Activated CD4-positive, alpha-beta T cell treated with anti-CD3 and anti-CD28 coated beads for 24 hours (primary cell): ENCODE data around the gene EXOSC7.
"Not testable (repeated sequence)": the region's sequence is repeated elsewhere in the genome, so short reads cannot be mapped to it uniquely, and the experiment has no call there.

Source experiments
- DNase-seq, 2 donors: peaks; one replicate each; pipeline ENCODE4 v3.0.0-alpha.2; 2020; ENCODE audit warnings: low read depth in 2 of 2

EXOSC7 gene

GRCh38 chr3:44962621-44963393 is 13.2 kb upstream of the EXOSC7 start:
- DNase-seq = no peak

- no peak for DNase-seq
Measured at GRCh38 chr3:44963571-44964325, 12.3 kb upstream of the EXOSC7 start.

GRCh38 chr3:44965165-44965564 is 10.9 kb upstream of the EXOSC7 start:
- no peak for DNase-seq

DNA sequence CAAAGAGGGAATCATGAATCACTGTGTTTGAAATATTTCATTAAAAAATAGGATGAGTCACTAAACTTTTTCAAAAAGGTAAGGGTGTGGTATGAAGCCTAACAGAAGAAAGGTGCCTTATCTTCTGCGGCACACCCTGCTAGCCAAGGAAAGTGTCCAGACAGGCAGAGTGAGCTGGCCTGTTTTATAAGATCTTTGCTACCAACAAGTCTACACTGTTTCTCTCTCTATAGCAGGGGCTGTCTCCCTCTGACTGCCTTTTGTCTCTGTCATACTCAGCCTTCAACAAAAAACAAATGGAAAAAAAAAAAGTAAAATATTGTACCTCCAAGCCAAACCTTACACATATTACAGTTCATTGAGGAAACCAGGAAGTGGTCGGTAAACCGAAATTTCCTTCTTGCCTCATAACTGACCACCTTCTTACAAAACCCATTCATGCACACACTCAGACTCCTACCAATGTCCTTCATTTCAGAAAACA is 9.2 kb upstream of the EXOSC7 start:
- DNase-seq = no peak

DNA sequence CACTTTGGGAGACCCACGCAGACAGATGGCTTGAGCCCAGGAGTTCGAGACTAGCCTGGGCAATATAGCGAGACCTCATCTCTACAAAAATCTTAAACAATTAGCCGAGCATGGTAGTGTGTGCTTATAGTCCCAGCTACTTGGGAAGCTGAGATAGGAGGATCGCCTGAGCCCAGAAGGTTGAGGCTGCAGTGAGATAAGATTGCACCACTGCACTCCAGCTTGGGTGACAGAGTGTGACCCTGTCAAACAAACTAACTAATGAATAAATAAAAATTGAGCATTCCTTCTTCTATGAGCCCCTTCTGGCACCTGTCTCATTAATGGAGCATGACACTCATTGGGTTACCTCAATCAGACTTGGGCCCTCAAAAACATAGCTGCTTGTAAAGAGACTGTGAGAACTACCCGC is 7.6 kb upstream of the EXOSC7 start:
- DNase-seq = no peak

GRCh38 chr3:44969154-44969827 is 6.8 kb upstream of the EXOSC7 start:
- no peak for DNase-seq

- no peak for DNase-seq
Measured at GRCh38 chr3:44969828-44970179, 6.2 kb upstream of the EXOSC7 start.

DNA sequence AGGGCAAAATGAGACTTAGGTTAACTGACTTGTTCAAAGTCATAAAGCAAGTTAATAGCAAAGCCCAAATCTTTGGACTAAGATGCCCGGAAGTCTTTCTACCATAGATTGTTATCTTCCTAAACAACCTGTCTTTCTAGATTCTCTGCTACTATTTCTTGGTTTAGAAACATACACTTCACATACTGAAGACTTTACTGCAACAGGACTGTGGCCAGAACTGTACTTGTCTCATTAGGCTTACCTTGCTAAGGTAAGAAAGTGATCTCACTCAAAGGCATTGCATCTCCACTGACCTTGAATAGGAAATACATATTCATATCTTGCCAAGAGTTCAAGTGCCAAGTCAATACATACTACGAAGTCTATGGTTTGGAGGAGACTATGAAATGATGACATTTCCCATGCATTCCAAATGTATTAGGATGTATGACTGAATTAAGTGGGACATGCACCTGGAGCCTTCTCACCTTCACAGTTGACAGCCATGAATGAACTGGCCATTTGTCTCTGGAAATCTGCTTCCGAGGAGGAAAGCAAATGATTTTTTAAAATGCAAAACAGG is 5.0 kb upstream of the EXOSC7 start:
- no peak for DNase-seq

DNA sequence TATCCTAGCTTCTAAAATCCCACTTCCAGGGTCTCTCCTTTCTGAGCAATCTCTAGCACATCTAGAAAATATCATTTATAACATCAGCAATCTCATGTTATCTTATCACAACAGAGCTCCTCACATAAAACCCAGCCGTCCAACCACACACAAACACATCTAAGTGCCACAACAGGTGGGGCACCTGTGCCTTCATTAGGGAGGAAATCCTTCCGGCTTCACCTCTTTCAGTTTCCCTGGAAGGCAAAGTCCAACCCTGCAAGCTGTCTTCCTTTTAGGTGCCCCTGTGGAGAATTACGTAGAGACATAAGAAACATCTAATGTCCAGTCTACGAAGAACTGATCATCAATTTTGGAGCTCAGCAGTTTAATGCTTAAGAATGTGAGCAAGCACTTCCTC is 1.6 kb upstream of the EXOSC7 start:
- no peak for DNase-seq

DNA sequence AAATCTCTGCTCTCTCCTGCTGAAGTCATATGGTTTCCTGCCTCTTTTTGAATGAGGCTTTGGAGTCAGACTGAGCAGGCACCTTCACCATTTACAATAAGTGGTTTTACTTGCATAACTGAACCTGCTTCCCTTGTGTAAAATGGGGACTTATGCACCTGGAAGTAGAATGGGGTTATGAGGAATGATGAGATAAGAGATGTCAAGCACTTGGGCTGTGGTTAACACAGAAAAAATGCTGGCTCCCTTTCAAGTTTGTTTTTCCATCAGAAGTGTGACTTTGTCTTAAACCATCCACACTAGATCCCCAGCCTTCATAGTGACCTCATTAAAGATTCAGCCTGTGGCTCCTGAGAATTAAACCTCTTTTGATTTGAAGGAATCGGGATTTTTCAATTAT is 5.2 kb downstream of the EXOSC7 start:
- DNase-seq = no peak

DNA sequence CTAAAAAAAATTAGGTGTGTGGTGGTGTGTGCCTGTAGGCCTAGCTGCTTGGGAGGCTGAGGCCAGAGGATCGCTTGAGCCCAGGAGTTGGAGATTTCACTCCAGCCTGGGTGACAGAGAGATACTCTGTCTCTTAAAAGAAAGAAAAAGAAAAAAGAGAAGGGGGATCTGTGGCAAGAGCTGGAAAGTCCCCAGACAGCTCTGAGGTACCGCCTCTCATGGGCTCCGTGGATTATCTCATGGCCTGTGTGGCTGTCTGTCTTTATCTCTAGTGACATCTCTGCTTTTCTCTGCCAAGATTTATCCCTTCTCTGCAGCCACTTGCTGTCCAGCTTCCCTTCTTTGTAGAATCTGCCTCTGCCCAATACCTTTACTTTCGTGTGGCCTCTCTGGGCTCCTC is 5.7 kb downstream of the EXOSC7 start:
- DNase-seq = no peak

GRCh38 chr3:44982817-44983216 is 6.8 kb downstream of the EXOSC7 start:
- DNase-seq = no peak

- DNase-seq = no peak
Measured at GRCh38 chr3:44983484-44983941, 7.5 kb downstream of the EXOSC7 start.

DNA sequence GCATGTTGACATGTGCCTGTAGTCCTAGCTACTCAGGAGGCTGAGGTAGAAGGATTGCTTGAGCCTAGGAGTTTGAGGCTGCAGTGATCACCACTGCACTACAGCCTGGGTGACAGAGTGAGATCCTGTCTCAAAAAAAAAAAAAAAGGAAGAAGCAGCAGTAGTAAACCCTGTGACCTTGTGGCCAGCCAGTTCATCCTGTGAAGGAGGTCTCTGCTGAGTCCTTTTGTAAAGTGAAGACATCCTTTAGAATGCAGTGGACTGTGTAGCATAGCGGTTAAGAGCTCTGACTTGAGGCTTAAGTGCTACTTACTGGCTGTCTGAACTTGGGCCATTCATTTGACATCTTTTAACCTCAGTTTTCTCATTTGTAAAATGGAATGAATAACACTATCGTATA is 8.3 kb downstream of the EXOSC7 start:
- DNase-seq = no peak

DNA sequence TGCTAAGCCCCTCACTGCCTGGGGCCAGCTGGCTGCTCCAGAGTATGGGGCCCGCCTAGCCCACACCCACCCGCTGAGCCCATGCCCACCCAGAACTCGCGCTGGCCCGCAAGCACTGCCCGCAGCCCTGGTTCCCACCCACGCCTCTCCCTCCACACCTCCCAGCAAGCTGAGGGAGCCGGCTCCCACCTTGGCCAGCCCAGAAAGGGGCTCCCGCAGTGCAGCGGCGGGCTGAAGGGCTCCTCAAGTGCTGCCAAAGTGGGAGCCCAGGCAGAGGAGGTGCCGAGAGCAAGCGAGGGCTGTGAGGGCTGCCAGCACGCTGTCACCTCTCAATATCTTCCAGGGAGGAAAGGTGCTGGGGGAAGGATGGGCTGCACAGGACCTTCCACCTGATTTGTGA is 10.3 kb downstream of the EXOSC7 start:
- not testable (repeated sequence) for DNase-seq

GRCh38 chr3:44987332-44987731 is 11.3 kb downstream of the EXOSC7 start:
- no peak for DNase-seq

DNA sequence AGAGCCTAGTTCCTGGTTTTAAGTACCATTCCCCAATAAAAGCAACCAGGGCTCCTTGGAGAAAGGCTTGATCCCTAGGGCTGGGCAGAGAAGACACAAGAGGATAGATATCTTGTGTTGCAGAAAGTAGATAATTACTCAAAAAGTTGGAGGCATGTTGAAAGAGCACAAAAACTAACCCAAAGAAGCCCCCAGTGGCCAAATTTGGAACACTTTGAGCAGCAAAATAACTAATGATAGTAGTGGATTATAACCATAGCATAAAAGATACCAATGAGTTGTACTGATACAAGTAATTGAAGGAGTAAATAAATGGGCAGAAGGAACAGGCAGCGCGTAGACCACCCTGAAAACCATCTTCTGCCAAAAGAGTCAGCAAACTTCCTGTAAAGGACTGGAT is 12.0 kb downstream of the EXOSC7 start:
- DNase-seq = no peak

GRCh38 chr3:44989141-44989540 is 13.1 kb downstream of the EXOSC7 start:
- DNase-seq = no peak

GRCh38 chr3:44989636-44990373 is 13.8 kb downstream of the EXOSC7 start:
- no peak for DNase-seq

DNA sequence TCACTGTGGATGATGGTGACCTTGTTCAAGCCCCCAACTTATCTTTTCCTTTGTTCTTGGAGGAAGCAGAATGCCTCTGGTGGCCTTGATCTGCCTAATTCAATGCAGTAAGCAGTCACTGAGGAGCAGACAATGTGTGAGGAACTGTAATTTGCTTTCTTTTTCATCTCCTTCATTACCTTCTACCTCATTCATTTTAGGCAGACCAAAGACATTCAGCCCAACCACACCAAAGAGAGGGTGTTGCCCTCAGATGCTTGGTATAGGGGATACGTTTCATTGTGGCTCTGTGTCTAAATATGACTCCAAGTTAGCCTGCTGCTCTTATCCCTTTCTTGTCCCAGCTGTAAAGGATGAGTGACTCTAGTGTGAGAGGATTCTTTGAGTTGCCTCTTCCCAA is 15.3 kb downstream of the EXOSC7 start:
- DNase-seq = no peak
